Duodenal mucosa (tissue), 2 donors: ENCODE measurements around the gene TIMM13.
"Not testable (repeated sequence)": the region's sequence is repeated elsewhere in the genome, so short reads cannot be mapped to it uniquely, and the experiment has no call there.

Experiments used
- H3K27ac ChIP-seq: one replicate; pipeline ENCODE4 v1.7.0; 2013; ENCODE audit warnings: low read depth, low read length
- H3K27me3 ChIP-seq, 2 donors: one replicate each; pipeline ENCODE4 v1.7.0; 2013; ENCODE audit warnings: low read length in 2 of 2, control low read depth in 1 of 2; ENCODE audit not compliant: insufficient read depth in 2 of 2, control insufficient read depth in 1 of 2
- H3K36me3 ChIP-seq, 2 donors: one replicate each; pipeline ENCODE4 v1.7.0; 2013; ENCODE audit warnings: low read length in 2 of 2, control low read depth in 1 of 2; ENCODE audit not compliant: insufficient read depth in 2 of 2, control insufficient read depth in 1 of 2
- H3K4me1 ChIP-seq, 2 donors: one replicate each; pipeline ENCODE4 v1.7.0; 2013; ENCODE audit warnings: low read length in 2 of 2, control low read depth in 1 of 2; ENCODE audit not compliant: insufficient read depth in 2 of 2, control insufficient read depth in 1 of 2
- H3K4me3 ChIP-seq, 2 donors: one replicate each; pipeline ENCODE4 v1.7.0; 2013; ENCODE audit warnings: low read length in 2 of 2, low read depth in 1 of 2
- H3K9ac ChIP-seq, 2 donors: one replicate each; pipeline ENCODE4 v1.7.0; 2013; ENCODE audit warnings: low read length in 2 of 2, low read depth in 1 of 2
- H3K9me3 ChIP-seq, 2 donors: one replicate each; pipeline ENCODE4 v1.7.0; 2013; ENCODE audit warnings: low read length in 2 of 2, control low read depth in 1 of 2; ENCODE audit not compliant: control insufficient read depth in 1 of 2

Gene TIMM13

GRCh38 chr19:2464389-2464788 is 37.0 kb upstream of the TIMM13 start:
- H3K27me3 ChIP-seq = no peaks in the 10 kb centered on the region
- no peak overlapping the region for H3K4me3 ChIP-seq
- H3K4me1 ChIP-seq = peaks cover 0 to 11% of the 10 kb centered on the region in 2 donors
- H3K36me3 ChIP-seq = no peaks in the 10 kb centered on the region
- no peak overlapping the region for H3K9ac ChIP-seq
- H3K9me3 ChIP-seq = no peaks in the 10 kb centered on the region
- no peak overlapping the region for H3K27ac ChIP-seq

DNA sequence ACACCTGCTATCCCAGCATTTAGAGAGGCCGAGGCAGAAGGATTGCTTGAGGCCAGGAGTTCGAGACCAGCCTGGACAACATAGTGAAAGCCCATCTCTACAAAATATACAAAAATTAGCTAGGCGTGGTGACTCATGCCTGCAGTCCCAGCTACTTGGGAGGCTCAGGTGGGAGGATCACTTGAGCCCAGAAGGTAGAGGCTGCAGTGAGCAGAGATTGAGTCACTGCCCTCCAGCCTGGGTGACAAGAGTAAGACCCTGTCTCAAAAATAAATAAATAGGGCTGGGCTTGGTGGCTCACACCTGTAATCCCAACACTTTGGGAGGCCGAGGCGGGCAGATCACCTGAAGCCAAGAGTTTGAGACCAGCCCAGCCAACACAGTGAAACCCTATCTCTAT is 36.3 kb upstream of the TIMM13 start:
- not testable (repeated sequence) for H3K4me3 ChIP-seq, H3K9ac ChIP-seq

GRCh38 chr19:2462635-2463421 is 35.4 kb upstream of the TIMM13 start:
- peak overlapping the region; percentile 3 for H3K27ac ChIP-seq
- no peaks in the 10 kb centered on the region for H3K36me3 ChIP-seq

More for the DNA sequence above, 36.3 kb upstream of the TIMM13 start:
- not testable (repeated sequence) for H3K36me3 ChIP-seq, H3K27ac ChIP-seq, H3K27me3 ChIP-seq, H3K9me3 ChIP-seq
- peaks cover 0 to 11% of the 10 kb centered on the region in 2 donors for H3K4me1 ChIP-seq

DNA sequence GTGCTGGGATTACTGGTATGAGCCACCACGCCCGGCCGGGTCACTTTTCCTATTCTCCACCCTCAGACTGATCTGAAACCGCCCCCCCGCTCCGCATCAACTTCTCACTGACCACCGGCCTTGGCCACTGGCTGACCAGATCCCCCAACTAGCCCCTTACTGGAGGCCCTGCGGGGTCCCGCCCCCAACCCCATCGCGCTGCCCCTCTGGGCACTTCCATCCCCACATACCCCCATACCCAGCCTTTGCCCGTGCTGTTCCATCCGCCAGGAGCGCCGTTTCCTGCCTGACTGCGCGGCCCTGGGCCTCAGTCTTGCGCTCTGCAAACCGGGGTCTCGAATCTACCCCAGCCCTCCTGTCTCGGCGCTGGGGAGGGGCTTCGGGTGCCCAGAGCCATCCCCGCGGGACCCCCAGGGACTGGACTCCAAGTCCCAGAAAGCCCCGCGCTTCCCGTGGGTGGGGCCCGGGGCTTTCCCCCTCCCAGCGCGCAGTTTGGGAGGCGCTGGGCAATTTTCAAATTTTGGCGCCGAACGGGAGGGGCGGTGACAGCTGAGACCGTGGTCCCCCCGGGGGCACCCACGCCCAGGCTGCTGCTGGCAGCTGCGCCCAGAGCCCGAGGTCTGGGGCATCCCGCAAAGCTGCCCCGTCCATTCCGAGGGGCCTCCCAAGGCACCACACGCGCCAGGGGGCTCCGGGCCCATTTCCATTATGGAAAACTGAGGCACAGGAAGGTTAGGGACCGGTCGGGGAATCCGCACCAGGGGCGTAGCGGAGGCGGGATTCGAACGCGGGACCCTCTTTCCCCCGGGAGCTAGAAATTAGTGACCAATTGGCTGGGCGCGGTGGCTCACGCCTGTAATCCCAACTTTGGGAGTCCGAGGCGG is 34.6 kb upstream of the TIMM13 start:
- H3K4me3 ChIP-seq = peak overlapping the region; percentile 62 to 75
- H3K36me3 ChIP-seq = no peaks in the 10 kb centered on the region
- no peaks in the 10 kb centered on the region for H3K9me3 ChIP-seq
- no peak overlapping the region for H3K27ac ChIP-seq
- peaks cover 0 to 15% of the 10 kb centered on the region in 2 donors for H3K4me1 ChIP-seq
- H3K9ac ChIP-seq = peak overlapping the region; percentile 32 to 39
- no peaks in the 10 kb centered on the region for H3K27me3 ChIP-seq

More at GRCh38 chr19:2462635-2463421, 35.4 kb upstream of the TIMM13 start:
- Histone ChIP-seq H3K9me3 (no peaks in the 10 kb centered on the region), H3K27me3 (no peaks in the 10 kb centered on the region), H3K4me3 (peak overlapping the region in 1 of 2 donors; percentile 75), H3K9ac (peak overlapping the region; percentile 4 to 32), H3K4me1 (peaks cover 0 to 11% of the 10 kb centered on the region in 2 donors)

DNA sequence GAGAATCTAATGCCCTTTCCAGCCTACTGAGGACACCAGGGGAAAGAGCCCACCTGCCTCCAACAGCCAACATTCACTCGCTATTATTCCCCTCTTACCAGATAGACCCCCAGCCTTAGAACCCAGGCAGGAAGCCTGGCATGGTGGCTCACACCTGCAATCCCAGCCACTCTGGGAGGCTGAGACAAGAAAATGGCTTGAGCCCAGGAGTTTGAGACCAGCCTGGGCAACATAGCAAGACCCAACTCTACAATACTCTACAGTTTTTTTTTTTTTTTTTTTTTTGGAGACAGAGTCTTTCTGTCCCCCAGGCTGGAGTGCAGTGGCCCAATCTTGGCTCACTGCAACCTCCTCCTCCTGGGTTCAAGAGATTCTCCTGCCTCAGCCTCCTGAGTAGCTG is 32.9 kb upstream of the TIMM13 start:
- H3K4me3 ChIP-seq = no peak overlapping the region
- no peak overlapping the region for H3K9ac ChIP-seq
- no peaks in the 10 kb centered on the region for H3K27me3 ChIP-seq
- peaks cover 4 to 23% of the 10 kb centered on the region in 2 donors for H3K4me1 ChIP-seq
- H3K27ac ChIP-seq = no peak overlapping the region
- H3K9me3 ChIP-seq = no peaks in the 10 kb centered on the region
- H3K36me3 ChIP-seq = no peaks in the 10 kb centered on the region

DNA sequence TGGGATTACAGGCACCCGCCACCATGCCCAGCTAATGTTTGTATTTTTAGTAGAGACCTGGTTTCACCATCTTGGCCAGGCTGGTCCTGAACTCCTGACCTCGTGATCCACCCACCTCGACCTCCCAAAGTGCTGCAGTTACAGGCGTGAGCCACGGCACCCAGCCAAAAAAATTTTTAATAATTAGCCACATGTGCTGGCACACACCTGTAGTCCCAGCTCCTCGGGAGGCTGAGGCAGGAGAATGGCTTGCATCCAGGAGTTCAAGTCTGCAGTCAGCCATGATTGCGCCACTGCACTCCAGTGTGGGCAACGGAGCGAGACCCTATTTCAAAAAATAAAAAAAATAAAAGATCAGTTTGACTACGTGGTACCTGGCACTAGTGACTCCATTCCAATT is 31.4 kb upstream of the TIMM13 start:
- H3K4me1 ChIP-seq = peaks cover 4 to 24% of the 10 kb centered on the region in 2 donors
- H3K36me3 ChIP-seq, H3K9ac ChIP-seq, H3K27ac ChIP-seq, H3K9me3 ChIP-seq, H3K4me3 ChIP-seq, H3K27me3 ChIP-seq: not testable (repeated sequence)

DNA sequence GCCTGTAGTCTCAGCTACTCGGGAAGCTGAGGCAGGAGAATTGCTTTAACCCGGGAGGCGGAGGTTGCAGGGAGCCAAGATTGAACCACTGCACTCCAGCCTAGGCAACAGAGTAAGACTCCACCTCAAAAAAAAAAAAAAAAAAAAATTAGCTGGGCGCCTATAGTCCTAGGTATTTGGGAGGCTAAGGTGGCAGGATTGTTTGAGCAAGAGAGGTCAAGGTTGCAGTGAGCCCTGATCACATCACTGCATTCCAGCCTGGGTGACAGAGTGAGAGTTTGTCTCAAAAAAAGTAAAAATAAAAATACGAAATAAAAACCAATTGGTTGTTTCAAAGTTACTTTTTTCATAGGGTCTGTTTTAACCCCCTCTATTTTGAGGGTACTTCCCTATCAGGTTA is 30.7 kb upstream of the TIMM13 start:
- no peak overlapping the region for H3K9ac ChIP-seq
- no peaks in the 10 kb centered on the region for H3K9me3 ChIP-seq
- H3K4me1 ChIP-seq = peaks cover 4 to 24% of the 10 kb centered on the region in 2 donors
- H3K36me3 ChIP-seq = no peaks in the 10 kb centered on the region
- no peaks in the 10 kb centered on the region for H3K27me3 ChIP-seq
- no peak overlapping the region for H3K27ac ChIP-seq
- H3K4me3 ChIP-seq = no peak overlapping the region

DNA sequence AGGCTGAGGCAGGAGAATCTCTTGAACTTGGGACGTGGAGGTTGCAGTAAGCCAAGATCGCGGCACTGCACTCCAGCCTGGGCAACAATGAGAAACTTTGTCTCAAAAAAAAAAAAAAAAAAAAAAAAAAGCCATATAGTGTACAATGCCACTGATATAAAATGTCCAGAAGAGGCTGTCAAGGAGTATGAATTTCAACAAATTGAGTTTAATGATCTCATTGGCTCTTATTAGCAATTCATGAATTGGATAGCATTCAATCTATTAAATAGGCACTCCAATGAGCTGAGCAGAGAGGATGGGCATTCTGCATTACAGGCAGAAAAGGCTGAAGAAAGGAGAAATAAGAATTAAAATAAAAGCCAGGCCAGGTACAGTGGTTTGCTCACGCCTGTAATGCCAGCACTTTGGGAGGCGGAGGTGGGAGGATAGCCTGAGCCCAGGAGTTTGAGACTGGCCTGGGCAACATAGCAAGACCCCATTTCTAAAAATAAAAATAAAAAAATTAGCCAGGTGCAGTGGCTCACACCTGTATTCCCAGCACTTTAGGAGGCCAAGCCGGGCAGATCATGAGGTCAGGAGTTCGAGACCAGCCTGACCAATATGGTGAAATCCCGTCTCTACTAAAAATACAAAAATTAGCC is 30.1 kb upstream of the TIMM13 start:
- no peaks in the 10 kb centered on the region for H3K27me3 ChIP-seq
- H3K9me3 ChIP-seq = no peaks in the 10 kb centered on the region
- no peak overlapping the region for H3K27ac ChIP-seq
- peaks cover 4 to 22% of the 10 kb centered on the region in 2 donors for H3K4me1 ChIP-seq
- H3K36me3 ChIP-seq = no peaks in the 10 kb centered on the region
- H3K9ac ChIP-seq = peak overlapping the region; percentile 54 to 76
- peak overlapping the region; percentile 57 to 59 for H3K4me3 ChIP-seq

DNA sequence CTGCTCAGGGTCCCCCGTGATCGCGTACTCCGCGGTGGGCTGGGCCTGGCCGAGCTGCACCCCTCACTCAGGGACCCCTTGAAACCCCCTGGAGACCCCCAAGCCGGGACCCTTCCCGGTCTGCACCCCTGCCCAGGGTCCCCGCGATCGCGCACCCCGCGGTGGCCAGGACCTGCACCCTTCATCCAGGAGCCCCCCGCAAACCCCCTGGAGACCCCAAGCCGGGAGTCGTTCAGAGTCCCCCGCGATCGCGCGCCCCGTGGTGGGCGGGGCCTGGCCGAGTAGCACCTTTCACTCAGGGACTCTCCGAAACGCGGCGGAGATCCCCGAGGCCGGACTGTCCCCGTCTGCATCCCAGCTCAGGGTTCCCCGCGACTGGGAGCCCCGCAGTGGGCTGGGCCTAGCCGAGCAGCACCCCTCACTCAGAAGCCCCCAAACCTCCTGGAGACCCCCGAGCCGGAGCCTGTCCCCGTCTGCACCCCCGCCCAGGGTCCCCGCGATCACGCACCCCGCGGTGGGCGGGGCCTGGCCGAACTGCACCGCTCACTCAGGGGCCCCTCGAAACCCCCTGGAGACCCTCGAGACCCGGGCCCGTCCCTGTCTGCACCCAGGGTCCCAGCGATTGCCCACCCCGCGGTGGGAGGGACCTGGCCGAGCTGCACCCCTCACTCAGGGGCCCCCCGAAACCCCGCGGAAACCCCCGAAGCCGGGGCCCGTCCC is 28.6 kb upstream of the TIMM13 start:
- peak overlapping the region; percentile 64 to 72 for H3K9ac ChIP-seq

More for the DNA sequence above, 28.6 kb upstream of the TIMM13 start:
- H3K9me3 ChIP-seq = no peaks in the 10 kb centered on the region
- peaks cover 4 to 13% of the 10 kb centered on the region in 2 donors for H3K4me1 ChIP-seq
- H3K36me3 ChIP-seq = peaks cover 0 to 3% of the 10 kb centered on the region in 2 donors
- H3K4me3 ChIP-seq = peak overlapping the region; percentile 65 to 78
- no peaks in the 10 kb centered on the region for H3K27me3 ChIP-seq
- no peak overlapping the region for H3K27ac ChIP-seq
